Activated T-helper 9 cell treated with anti-CD3 and anti-CD28 coated beads, Interleukin-2, amount 50 U/mL, for 16 hours (primary cell): Measurements from ENCODE around the gene VGLL4.

Experiments used
- DNase-seq: peaks from one replicate; pipeline ENCODE4 v3.0.0-alpha.2; 2020; ENCODE audit warnings: low read depth

Gene VGLL4

DNA sequence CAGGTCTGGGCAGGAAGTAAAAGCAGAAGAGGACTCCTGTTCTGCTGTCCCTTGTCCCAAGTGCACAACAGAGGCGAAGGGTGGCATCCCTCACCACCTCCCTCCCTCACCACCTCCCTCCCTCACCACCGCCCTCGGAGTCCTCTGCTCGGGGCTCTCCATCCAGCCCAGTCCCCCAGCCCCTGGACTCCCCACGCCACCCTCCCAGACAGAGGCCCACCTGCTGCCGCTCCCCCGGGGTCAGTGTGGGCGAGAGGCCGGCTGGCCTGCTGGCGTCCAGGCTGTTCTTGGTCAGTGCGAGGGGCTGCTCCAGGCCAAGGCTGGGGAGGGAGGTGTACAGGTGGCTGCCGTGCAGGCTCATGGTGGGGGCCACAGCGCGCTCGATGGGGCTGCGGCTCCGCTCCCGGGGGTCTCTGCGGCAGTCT, 79.1 kb downstream of the VGLL4 start:
- DNase-seq, result no peak

DNA sequence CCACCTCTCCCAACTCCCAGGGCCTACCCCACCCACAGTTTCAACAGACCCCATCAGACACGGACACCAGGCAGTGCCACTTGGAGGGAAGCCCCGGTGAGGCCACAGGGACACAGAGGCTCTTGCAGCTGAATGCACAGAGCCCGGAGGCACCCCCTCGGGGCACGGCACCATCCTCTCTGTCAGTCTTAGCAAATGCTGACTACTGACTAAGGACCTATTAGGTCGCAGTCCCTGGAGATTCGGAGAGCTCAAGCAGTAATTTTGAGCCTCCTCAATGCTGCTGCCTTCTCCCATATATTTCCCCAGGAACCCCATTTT, 79.9 kb downstream of the VGLL4 start:
- DNase-seq, result no peak

DNA sequence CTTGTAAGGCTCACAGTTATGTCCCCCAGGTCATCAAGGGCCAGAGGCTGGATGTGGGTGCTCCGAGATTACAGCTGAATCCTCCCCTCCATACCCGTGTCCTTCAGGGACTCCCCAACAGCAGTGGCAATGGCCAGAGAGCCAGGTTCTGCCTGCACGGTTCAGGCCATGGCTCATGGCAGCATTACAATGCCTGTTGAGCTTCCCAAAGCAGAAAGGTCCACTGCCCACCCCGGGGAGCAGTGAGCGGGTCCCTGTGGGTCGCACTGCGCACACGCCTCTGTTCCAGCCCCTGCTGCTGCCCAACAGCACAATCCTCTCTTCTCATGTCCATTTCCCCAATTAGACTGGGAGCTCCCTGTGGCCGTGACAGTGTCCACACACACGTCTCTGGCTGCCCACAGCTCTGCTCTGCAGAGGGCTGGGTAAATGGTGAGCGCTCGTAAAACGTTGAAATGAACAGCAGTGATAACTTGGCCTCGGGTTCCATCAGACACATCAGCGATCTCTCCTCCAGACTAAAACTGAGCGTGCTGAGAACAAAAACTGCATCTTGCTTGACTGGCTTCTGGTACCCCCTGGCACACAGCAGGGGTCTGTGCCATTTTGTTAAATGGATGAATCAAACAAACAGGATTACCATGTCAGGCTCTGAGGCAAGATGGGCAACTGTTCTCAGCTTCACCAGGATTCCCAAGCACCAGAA, 80.4 kb downstream of the VGLL4 start:
- DNase-seq, result no peak

DNA sequence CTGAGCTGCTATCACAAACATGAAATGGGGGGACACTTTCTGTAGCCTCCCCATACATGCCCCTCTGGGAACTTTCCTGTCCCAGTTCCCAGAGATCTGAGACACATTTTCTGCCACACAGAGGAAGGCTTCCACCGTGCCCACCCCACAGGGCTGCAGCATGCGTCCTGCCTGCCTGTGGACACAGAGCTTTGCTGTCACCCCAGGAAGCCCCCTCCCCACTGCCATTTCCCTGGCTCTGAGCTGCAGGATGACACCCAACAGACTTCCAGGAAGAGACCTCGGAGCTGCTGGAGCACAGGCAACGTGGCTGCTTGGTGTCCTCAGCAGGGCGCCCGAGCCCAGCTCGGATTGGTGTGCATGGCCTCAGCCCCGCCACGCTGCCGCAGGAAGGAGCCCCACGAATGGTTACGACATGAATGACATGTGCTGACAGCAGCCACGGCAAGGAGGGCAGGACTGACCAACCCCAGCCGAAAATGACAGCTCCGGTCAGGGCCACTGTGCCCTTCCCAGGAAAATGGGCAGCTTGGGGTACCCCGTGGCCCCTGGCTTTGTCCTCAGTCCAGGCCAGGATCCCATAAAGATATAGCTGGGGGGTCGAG, 81.3 kb downstream of the VGLL4 start:
- no peak for DNase-seq

DNA sequence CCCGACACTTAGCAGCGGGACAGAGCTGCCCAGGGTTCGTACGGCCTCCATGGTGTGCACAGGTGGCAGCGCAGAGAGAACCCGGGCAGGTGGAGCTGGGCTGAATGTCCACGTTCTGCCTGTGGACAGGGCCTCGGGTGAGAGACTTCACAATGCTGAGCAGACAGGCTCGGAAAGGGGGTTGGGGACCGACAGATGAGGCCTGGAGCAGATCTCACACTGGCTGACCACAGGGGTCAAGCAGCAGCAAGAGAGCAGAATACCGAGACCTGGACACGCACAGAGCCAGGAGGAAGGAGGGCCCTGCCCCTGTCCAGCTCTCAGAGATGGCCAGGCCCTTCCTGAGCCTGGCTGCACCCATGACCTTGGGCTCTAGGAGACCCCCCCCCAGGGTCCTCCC, 83.0 kb downstream of the VGLL4 start:
- no peak for DNase-seq

DNA sequence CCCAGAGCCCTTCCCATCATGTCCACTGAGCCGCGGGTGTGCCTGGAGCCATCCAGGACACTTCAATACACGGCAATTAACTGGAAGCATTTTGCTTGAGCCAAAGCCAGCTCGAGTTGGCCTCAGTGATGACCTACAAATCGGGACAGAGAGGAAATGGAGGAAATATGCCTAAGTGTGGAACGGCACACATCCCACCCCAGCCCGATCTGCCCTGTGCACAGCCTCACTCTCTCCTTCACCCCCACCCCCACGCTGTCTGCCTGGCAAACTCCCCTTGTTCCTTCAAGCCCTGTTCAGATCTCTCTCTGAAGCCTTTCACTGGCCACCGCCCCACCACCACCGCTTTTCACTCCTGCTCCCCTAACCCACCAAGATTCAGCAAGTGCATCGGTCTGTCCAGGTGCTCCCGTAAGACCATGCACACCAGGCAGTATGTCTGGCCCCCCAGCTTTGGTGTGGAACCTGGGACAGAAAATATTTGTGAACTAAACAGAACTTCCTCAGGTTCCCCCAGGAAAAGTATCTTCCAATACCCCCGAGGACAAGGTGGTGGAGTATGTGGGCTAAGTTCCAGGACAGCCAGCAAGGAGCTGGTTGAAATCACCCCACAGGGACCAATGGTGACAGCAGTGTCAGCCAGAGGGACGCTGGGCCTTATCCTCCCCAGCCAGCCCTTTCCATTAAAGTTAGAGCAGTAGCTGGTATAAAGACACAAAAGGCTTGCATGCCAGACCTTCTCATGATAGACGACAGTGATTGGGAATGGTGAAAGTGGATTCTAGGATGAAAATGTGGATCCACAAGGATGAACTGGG, 83.7 kb downstream of the VGLL4 start:
- no peak for DNase-seq

DNA sequence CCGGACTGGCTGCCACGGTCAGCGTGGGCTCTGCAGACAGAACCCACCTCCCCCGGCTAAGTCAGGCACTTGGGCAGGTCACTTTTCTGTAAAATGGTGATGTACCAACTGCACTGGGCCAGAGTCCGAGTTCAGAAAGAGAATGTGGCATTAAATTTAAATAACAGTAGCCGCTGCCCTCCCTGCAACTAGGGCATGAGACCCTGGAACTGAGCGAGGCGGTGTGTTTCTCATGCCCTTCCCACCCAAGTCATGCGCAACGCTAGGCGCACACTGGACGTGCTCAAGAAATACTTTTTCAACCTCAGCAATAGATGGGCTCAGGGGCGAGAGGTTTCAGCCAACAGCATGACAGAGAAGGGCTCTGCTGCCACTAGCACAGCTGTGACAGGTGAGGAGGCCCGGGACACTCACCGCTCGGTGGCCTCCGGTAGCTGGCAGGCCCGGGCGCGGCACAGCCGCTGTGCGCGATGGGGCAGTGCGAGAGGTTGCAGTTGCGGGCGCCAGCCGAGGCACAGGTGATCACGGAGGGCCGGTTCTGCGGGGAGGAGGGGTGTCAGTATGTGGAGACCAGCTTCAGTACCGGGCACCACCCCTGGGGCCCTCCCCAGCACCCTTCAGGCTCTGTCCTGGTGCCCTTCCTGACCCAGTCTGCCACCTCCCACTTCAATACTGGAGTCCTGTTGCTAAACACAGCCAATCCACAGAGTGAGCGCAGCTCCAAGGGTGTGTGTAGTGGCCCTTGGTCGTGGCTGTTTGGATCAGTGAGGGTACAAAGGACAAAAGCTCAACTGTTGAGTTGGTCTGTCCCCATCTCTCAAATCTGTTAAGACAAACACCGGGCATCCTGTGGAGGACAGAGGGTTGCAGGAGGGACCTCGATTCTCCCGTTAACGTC, 84.5 kb downstream of the VGLL4 start:
- no peak for DNase-seq

DNA sequence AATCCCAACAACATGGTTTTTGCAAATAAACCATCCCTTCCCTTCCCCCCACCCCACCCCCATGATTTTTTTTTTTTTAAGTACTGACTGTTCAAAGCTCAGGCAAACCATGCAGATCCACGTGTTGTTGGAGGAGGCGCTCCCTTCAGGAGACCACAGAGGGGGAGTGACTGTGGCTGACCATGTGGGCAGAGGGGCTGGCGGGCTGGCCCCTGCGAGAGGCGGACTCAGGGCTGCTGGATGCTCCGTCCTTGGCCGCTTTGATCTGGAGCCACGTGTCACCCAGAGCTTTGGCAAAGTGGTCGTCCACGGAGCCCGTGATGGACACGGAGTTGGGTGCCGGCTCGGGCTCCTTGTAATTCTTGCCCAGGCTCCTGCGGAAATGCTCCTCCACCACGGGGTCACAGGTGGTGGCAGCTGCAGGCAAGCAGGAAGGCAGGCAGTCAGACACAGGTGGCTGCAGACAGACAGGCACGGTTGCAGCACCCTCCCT, 85.3 kb downstream of the VGLL4 start:
- no peak for DNase-seq

DNA sequence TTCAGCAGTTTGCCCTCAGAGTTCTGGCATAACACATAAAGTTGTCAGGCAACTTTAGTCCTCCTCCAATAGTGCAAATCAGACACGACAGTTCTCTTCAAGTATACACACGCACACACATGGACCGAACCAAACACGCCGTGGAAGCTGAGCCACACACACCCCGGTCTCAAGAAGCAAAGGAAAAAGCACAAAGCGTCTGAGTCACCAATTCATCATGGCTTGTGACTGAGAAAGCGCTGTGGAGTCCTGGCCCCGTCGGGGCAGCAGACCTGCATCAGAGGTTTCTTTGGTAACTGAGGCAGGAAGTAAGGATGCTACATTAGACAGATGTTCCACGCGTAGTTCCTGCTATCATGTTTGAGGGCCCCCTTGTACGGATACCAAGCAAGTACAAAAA, 85.7 kb downstream of the VGLL4 start:
- no peak for DNase-seq

DNA sequence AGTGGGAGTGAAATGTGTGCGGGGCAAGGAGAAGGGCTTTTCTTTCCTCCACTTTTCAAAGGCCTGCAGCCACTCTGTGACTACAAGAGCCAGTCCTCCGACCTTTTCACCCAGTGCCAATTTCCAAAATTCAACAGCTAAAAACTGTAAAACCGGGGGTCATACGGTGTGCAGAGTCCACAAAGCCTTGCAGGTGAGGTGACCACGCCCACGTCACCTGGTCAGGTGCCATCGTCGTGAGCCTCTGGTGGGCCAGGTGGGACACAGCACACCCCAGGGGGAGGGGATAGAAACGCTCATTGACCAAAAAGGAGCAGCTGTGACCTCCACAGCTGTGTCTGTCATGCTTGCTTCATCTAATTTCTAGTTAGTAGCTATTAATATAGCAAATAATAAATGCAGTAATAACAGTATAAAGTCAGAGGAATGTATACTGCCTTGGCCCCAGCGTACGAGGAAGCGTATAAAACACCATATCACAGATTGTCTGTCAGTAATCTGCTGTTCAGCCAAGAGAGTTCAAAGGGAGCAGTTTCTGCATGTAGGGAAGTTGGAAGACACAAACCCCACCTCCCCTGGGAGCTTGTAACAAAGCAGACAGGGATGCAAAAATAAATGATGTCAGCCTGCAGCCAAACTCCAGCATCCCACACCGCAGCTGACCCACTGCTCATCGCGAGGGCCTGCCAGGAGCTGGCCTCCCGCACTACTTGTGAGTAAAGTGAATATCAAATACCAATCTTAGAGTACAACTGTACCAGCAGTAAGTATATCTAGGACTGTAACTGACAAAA, 86.7 kb downstream of the VGLL4 start:
- DNase-seq, result no peak

DNA sequence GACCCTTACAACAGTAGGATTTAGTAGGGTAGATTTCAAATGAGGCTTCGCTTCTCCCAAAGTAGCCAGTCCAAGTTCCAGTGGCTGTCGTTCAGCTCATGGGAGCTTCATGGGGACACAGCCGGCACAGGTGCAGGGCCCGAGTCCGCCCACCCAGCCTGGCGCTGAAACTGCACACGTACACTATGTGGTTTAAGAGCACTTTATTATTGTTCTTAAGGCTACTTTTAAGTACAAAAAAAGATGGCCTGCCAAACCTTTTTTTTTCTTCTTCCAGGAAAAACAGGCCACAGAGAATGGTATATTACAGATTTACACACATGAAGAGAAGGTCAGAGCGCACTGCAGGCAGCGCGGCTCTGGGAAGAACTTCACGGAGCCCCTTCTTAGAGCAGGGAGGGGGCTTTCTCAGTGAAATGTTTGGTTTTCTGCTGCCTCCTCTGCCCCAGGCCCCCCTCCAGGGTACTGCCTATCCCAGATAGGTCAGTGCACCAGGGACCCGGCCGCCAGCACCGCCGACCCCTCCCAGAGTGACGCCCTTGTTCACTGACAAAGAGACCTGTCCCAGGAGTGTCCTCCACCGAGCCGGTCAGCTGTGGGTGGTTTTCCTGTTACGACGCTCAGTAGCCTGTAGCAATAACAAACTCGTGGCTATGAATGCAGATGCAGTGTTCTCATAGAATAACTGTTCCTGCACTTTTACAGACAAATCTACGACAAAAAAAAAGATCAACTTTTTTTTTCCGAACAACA, 87.7 kb downstream of the VGLL4 start:
- no peak for DNase-seq

DNA sequence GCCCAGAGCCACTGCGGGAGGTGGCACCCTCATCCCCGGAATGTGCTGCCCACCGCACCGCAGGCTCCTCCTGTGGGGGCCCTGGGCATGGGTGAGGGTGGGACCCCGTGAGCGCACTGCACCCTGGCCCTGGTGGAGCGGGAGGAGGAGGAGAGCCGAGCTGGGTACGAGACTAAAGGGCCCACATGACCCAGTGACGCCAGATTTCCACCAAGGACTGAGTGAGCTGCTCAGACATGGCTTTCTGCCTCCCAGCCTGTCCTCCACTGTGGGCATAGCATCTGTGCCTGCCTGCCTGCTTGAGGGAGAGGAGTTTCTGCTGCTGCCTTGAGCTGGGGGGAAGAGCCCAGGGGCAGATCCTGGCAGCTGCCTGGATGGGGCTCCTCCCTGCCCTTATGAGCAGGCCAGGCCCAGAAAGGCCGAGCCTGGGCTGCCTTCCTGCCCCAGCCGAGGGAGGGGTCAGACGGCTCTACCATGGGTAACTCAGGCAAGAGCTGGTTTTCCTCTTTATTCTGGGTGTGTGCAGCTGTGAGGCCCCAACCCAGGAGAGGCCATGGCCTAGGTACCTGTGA, 88.4 kb downstream of the VGLL4 start:
- DNase-seq, result no peak

DNA sequence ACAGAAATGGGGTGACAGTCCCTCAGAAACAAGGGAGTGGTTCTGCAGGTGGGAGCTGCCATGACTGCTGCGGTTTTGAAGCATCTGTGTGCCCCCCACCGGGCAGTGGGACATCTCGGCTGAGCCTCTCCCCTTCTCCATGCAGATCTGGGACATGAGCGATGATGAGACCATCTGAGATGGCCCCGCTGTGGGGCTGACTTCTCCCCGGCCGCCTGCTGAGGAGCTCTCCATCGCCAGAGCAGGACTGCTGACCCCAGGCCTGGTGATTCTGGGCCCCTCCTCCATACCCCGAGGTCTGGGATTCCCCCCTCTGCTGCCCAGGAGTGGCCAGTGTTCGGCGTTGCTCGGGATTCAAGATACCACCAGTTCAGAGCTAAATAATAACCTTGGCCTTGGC, 89.0 kb downstream of the VGLL4 start:
- no peak for DNase-seq

DNA sequence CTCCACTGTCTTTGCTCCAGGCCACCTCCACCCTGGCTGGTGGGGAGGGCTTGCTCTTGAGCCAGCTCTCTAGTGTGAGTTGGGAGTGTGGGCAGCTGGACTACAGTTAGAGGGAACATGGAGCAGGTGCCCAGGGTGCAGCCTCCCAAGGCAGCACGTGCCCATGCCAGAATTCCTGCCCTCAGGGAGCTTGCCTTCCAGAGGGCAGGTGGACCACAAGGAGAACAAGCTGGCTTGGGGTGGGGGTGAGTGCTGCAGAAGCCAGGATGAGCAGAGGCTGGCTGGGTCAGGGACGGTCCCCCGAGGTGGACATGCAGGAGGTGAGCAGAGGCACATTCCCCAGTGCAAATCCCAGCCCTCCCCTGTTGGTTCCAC, 89.5 kb downstream of the VGLL4 start:
- no peak for DNase-seq

DNA sequence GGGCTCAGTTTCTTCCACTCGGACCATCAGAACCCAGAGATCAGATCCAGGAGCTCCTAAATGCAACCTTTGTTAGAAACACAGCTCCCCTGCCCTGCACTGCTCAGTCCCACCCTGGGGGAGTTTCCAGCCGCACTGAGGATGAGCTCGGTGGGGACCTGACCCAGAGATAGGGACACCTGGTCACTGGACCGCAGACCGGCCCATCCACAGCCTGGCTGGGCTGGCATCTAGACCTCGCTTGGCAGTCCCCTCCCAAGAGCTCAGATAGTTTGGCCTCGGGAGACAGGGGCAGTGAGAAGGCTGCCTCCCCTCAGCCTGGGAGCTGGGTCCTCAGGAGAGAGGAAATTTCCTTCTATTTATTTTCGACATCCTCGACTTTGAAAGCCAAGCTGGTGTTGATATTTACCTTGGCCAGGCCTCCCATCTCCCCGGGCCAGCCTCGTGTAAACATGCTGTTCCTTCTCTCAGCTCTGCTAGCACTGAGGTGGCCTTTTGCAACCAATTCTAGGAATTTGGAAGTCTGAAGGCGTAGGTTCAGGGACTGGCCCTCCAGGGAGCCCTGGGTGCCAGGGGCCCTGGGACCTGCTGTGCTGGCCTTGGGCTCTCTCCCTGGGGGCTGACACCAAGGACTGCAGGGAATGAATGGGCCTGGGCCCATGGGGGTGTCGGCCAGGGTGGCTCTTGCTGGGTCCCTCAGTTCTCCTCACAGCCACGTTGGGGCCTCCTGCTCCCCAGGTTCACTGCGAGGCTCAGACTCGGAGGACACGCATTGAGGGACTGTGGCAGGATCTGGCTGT, 90.1 kb downstream of the VGLL4 start:
- no peak for DNase-seq

DNA sequence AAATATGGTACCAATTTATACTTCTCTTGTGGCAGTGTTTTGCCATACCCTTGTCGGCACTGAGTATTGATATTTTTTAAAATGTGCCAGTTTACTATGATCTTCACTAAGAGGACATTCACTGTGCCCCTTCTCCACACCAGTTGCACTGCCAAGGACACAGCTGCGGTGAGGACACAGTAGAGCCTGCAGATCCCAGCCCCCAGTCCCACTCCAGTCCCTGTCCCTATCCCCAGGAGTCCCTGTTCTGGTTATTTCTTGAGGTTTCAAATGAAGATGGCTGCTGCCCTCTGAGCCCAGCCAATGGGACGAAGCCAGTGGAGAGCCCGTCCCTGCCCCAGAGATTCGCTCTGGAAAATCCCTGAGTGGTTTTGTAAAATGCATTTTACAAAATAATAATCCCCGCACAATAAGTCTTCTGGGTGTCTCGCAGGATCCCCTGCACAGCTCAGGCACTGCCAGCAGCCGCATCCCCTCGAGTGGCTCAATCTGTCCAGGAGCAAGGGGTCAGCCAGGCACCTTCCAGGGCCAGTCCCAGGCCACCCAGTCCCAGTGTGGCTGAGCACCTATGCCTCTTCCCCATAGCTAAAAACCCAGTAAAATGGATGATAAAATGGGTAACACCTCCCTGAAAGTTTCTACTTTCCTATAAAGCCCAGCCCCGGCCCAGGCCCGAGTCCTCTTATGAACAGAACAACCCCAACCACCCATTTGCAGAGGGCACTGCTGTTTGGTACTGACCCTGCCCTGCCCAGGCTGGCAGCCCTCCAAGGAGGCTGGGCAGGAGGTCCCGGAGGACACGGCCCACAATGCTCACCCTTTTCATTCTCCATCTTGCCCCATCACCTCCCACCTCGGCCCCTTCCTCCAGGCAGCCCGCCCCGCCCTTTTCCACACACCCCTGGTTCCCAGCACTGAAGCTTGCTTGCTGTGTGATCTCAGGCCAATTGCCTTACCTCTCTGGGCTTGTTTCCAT, 91.1 kb downstream of the VGLL4 start:
- no peak for DNase-seq

DNA sequence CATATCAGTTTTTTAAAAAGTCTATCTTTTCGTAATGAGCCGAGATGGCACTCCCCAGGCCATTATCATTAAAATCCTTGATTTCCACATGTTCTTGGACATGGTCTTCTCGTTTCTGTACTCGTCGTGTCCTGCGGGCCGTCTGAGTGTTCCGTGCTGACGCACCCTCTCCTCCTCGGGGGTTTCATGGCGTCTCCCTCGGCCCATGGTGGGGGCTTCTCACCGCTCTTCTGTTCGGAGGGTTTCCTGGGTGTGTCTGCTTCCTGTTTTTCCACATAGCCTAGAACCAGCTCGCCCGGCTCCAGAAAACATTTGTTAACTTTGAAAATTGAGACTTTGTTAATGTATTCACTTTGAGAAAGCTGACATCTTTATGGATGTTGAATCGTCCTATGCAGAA, 92.7 kb downstream of the VGLL4 start:
- no peak for DNase-seq

DNA sequence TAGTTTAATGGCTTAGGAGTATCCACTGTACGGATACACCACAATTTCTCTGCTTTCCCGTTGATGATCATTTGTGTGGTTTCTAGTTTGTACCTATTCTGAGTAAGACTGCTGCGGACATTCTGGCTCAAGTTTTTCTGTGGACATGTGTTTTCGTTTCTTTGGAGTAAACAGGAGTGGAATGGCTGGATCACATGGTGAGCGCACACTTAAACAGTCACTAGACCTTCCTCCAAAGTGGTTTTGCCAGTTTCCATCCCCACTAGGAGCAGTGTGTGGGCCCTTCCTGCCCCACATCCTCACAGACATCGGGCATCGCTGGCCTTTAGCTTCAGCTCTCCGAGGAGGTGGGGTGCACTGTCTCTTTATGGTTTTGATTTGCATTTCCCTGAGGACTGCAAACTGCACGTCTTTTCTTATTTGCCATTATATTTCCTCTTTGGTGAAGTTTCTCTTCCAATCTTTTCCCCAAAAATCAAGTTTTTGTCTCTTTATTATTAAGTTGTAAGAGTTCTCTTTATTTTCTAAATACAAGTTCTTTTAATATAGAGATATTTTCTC, 94.1 kb downstream of the VGLL4 start:
- DNase-seq, result no peak
